ENCODE measurements around the gene MRPL23.

DNA sequence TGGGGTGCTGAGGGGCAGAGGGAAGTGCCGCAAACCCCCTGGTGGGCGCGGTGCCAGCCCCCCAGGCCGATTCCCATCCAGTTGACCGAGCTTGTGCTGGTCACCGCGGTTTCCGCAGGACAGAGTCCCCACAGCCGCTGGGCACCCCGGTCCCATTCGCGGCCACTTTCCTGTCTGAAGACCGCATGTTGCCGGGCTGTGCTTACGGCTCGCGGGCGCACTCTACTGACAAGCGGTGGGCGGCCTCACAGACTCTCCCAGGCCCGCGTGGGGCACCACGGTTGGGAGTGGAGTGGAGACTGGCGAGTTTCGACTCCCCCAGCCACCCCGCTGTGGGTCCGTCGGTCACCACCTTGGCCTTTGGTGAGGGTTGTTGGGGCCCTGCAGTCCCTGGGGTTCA is 51.2 kb downstream of the MRPL23 start:
- TF ChIP-seq POLR2A (IDR thresholded peaks at IDR 0.05) = no peak
- TF ChIP-seq, protein P1, sequence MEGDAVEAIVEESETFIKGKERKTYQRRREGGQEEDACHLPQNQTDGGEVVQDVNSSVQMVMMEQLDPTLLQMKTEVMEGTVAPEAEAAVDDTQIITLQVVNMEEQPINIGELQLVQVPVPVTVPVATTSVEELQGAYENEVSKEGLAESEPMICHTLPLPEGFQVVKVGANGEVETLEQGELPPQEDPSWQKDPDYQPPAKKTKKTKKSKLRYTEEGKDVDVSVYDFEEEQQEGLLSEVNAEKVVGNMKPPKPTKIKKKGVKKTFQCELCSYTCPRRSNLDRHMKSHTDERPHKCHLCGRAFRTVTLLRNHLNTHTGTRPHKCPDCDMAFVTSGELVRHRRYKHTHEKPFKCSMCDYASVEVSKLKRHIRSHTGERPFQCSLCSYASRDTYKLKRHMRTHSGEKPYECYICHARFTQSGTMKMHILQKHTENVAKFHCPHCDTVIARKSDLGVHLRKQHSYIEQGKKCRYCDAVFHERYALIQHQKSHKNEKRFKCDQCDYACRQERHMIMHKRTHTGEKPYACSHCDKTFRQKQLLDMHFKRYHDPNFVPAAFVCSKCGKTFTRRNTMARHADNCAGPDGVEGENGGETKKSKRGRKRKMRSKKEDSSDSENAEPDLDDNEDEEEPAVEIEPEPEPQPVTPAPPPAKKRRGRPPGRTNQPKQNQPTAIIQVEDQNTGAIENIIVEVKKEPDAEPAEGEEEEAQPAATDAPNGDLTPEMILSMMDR (IDR thresholded peaks at IDR 0.05) = no peak

Measured in testis (tissue), 2 donors.